NB4 (cell line): ENCODE results near the gene MAEL.

Experiments used
- POLR2A ChIP-seq: IDR thresholded peaks from 2 replicates; pipeline ENCODE4 v1.6.1; 2011; ENCODE audit warnings: mild to moderate bottlenecking; ENCODE audit not compliant: insufficient read length; ENCODE audit errors: extremely low read depth
- TF ChIP-seq, protein P1 (sequence below): IDR thresholded peaks from one replicate; pipeline ENCODE4 v1.5.1; 2012; ENCODE audit warnings: low read depth, low read length

- TF ChIP-seq, protein P1, sequence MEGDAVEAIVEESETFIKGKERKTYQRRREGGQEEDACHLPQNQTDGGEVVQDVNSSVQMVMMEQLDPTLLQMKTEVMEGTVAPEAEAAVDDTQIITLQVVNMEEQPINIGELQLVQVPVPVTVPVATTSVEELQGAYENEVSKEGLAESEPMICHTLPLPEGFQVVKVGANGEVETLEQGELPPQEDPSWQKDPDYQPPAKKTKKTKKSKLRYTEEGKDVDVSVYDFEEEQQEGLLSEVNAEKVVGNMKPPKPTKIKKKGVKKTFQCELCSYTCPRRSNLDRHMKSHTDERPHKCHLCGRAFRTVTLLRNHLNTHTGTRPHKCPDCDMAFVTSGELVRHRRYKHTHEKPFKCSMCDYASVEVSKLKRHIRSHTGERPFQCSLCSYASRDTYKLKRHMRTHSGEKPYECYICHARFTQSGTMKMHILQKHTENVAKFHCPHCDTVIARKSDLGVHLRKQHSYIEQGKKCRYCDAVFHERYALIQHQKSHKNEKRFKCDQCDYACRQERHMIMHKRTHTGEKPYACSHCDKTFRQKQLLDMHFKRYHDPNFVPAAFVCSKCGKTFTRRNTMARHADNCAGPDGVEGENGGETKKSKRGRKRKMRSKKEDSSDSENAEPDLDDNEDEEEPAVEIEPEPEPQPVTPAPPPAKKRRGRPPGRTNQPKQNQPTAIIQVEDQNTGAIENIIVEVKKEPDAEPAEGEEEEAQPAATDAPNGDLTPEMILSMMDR: no peak
- no peak for TF ChIP-seq POLR2A
Observed at GRCh38 chr1:167065471-167065870, 76.4 kb downstream of the MAEL start.
